ENCODE measurements around the gene EFCAB8. TPM values are rescaled to one million over a fixed set of nuclear protein-coding genes. Genes with fewer than 3 reads are reported as not detected.
"Not testable (repeated sequence)": the region's sequence is repeated elsewhere in the genome, so short reads cannot be mapped to it uniquely, and the experiment has no call there.

Gene EFCAB8
- total and polyA plus RNA-seq, 11 donors: 0.03 to 0.29 (median 0.08) TPM; not detected in 8

DNA sequence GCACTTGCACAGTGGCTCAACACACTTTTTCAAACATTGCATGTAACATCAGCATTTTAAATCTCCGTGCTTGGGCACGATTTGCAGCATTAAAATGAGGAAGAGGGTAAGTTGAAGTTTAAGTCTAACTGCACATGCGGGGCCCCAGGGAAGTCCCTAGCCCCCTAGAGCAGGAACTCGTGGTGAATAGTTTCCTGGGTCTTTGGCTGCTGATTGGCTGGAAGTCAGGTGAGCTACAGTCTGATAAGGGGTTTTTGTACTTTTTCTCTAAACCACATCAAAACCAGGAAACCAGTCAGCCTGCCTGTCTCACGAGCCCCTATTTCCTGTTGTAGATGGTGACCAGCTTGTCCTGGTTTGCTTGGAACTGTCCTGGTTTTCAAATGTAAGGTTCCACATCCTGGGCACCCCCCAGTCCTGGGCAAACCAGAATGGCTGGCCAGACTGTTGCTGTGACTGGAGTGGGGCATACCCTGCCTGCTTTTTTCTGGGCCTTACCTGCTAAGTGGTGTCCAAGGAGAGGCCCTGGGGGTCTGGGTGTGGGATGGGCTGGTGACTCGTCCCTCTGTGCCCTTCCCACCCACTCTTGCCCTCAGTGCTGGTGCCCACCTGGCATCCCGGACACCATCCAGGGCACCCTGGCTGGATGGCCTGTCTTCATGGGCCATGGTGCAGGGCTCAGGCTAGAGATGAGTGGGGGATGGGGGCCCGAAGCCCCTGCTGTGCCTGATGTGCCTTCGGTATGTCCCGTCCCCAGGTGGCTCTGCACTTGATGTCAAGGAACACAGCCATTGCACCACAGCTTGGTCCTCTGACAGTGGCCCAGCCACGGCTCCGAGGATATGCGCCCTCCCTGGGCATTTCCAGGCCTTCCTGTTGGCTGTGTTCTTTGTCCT, 113.7 kb downstream of the EFCAB8 start:
- Histone ChIP-seq H3K27me3 (no peaks in the 10 kb centered on the region), H3K27ac (peak overlapping the region in 8 of 12 donors; percentile 20 to 82 (median 42)), H3K4me3 (peak overlapping the region in 1 of 12 donors; percentile 13), H3K36me3 (no peaks in the 10 kb centered on the region), H3K9me3 (peaks cover 0 to 5% (median 0%) of the 10 kb centered on the region in 12 donors), H3K4me1 (peaks cover 0 to 50% (median 8%) of the 10 kb centered on the region in 12 donors)
- WGBS, 4 donors: 67 to 80% (median 74%) methylated on average over 7 to 13 of the region's 13 CpGs
- intact Hi-C loops (cut with DNase I): no loop called here
- TF ChIP-seq, protein P1, sequence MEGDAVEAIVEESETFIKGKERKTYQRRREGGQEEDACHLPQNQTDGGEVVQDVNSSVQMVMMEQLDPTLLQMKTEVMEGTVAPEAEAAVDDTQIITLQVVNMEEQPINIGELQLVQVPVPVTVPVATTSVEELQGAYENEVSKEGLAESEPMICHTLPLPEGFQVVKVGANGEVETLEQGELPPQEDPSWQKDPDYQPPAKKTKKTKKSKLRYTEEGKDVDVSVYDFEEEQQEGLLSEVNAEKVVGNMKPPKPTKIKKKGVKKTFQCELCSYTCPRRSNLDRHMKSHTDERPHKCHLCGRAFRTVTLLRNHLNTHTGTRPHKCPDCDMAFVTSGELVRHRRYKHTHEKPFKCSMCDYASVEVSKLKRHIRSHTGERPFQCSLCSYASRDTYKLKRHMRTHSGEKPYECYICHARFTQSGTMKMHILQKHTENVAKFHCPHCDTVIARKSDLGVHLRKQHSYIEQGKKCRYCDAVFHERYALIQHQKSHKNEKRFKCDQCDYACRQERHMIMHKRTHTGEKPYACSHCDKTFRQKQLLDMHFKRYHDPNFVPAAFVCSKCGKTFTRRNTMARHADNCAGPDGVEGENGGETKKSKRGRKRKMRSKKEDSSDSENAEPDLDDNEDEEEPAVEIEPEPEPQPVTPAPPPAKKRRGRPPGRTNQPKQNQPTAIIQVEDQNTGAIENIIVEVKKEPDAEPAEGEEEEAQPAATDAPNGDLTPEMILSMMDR (IDR thresholded peaks at IDR 0.05): no peak
- no peak for TF ChIP-seq POLR2A (IDR thresholded peaks at IDR 0.05)
- ATAC-seq (no peak), DNase-seq (peak in 1 of 5 donors; percentile 7)

DNA sequence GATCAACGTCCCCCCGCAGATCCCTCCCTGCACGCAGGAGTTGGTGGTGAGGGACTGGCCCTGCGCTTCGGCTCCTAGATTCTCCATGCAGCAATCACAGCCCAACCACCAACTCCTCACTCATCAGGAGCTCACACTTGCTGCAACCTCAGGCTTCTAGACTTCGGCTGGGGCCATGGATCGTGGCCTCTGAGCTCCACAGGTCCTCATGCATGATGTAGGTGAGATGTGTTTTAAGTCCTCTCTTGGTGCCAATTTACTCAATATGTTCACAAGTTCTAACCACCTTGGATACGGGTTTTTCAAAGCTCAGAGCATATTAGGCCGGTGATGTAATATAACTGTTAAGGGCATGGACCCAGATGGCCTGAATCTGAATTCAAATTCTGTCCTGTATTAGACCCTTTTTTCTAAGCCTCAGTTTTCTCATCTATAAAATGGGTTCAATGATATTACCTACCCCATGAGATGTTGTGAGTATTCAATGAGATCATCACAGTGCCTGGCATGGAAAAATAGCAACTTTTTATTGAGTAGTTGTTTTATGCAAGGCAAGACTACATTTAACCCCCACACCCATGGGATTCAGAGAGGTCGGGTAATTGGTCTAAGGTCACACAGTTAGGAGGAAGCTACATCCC, 114.5 kb downstream of the EFCAB8 start:
- ATAC-seq: no peak
- intact Hi-C loops (cut with DNase I): no loop called here
- no peaks in the 10 kb centered on the region for H3K36me3 ChIP-seq
- no peaks in the 10 kb centered on the region for H3K27me3 ChIP-seq
- no peak for DNase-seq
- peak overlapping the region in 1 of 12 donors; percentile 81 for H3K27ac ChIP-seq
- H3K4me3 ChIP-seq: no peak overlapping the region
- peaks cover 0 to 5% (median 0%) of the 10 kb centered on the region in 12 donors for H3K9me3 ChIP-seq
- no peak for TF ChIP-seq POLR2A (IDR thresholded peaks at IDR 0.05)
- TF ChIP-seq, protein P1 (IDR thresholded peaks at IDR 0.05): no peak
- peaks cover 0 to 45% (median 8%) of the 10 kb centered on the region in 12 donors for H3K4me1 ChIP-seq
- WGBS, 4 donors: 87 to 93% (median 88%) methylated on average over 10 of the region's 10 CpGs

DNA sequence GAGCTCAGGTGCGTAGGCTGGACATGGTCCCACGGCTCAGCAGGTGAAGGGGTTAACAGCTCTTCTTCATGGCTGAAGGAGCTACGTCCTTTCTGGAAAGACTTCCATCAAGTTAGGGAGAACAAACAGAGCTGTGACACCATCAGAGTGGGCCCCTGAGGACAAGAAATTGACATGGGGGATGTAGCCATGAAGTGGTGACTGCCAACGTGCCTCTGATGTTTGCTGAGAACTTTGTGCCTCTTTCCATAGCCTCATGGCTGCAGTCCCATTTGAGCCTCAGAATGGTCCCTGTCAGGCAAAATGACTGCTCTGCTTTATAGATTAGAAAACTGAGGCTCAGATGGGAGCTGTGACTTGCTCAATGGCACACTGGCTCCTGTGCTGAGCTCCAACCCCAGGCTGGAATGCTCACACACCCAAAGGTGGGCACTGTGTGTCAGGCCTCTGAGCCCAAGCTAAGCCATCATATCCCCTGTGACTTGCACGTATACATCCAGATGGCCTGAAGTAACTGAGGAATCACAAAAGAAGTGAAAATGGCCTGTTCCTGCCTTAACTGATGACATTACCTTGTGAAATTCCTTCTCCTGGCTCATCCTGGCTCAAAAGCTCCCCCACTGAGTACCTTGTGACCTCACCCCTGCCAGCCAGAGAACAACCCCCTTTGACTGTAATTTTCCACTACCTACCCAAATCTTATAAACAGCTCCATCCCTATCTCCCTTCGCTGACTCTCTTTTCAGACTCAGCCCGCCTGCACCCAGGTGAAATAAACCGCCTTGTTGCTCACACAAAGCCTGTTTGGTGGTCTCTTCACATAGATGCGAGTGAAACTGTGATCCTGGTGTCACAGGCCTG, 115.7 kb downstream of the EFCAB8 start:
- H3K4me3 ChIP-seq; H3K27ac ChIP-seq; H3K36me3 ChIP-seq; H3K9me3 ChIP-seq; intact Hi-C loops (cut with DNase I); ATAC-seq; H3K27me3 ChIP-seq: not testable (repeated sequence)
- DNase-seq: peak in 1 of 5 donors; percentile 0
- peaks cover 0 to 37% (median 8%) of the 10 kb centered on the region in 12 donors for H3K4me1 ChIP-seq
- 70 to 82% (median 77%) methylated on average over 9 of the region's 9 CpGs for WGBS, 4 donors

DNA sequence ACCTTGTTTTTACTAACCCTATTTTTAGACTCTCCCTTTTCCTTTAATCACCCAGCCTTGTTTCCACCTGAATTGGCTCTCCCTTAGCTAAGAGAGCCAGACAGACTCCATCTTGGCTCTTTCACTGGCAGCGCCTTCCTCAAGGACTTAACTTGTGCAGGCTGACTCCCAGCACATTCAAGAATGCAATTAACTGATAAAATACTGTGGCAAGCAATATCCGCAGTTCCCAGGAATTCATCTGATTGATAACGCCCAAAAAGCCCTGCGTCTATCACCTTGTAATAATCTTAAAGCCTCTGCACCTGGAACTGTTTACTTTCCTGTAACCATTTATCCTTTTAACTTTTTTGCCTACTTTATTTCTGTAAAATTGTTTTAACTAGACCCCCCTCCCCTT, 116.4 kb downstream of the EFCAB8 start:
- H3K36me3 ChIP-seq; ATAC-seq; intact Hi-C loops (cut with DNase I); H3K9me3 ChIP-seq; H3K4me3 ChIP-seq; DNase-seq; H3K27me3 ChIP-seq; H3K27ac ChIP-seq: not testable (repeated sequence)
- peaks cover 0 to 31% (median 8%) of the 10 kb centered on the region in 12 donors for H3K4me1 ChIP-seq
- 76 to 82% (median 80%) methylated on average over 4 of the region's 4 CpGs for WGBS, 4 donors

Measured in heart left ventricle (tissue), 16 donors.